K562 (cell line): ENCODE results near the gene MEIOB.

Experiments used
- ILK ChIP-seq: fragments of 450-650 bp; IDR thresholded peaks from 2 replicates; pipeline ENCODE4 v1.6.1; 2016; ENCODE audit warnings: missing genetic modification characterization, low read depth, mild to moderate bottlenecking, missing compliant biosample characterization, moderate library complexity, borderline replicate concordance
- KAT8 ChIP-seq: fragments of 450-650 bp; IDR thresholded peaks from 2 replicates; pipeline ENCODE4 v1.6.1; 2016; ENCODE audit warnings: low read depth, mild to moderate bottlenecking
- NFIC ChIP-seq: fragments of 450-650 bp; IDR thresholded peaks from 2 replicates; pipeline ENCODE4 v1.6.1; 2017; ENCODE audit warnings: mild to moderate bottlenecking, inconsistent platforms
- PHF8 ChIP-seq: fragments of 200-600 bp; sonication (generic); IDR thresholded peaks from 2 replicates; pipeline ENCODE4 v1.6.1; 2012; ENCODE audit warnings: mixed run types, mild to moderate bottlenecking, inconsistent platforms, low read length, moderate library complexity, borderline replicate concordance
- RCOR1 ChIP-seq, 2 experiments: IDR thresholded peaks; 2 replicates each; pipeline ENCODE4 v1.6.1; 2012; ENCODE audit warnings: low read depth in 2 of 2, low read length in 2 of 2, borderline replicate concordance in 1 of 2, improper control_type of control experiment in 1 of 2
- YY1 ChIP-seq, 3 experiments: IDR thresholded peaks; 2 replicates each; pipeline ENCODE4 v1.6.1; 2011; ENCODE audit warnings: low read length in 2 of 3, mild to moderate bottlenecking in 2 of 3, moderate library complexity in 2 of 3, borderline replicate concordance in 1 of 3, control low read depth in 1 of 3, low read depth in 1 of 3; ENCODE audit not compliant: insufficient read depth in 3 of 3, insufficient replicate concordance in 2 of 3, control insufficient read depth in 1 of 3, insufficient read length in 1 of 3; ENCODE audit errors: extremely low read depth in 1 of 3
- ZNF263 ChIP-seq: sonication (generic); formaldehyde crosslinking; IDR thresholded peaks from 2 replicates; pipeline ENCODE4 v1.8.0; 2022; ENCODE audit warnings: mild to moderate bottlenecking, missing genetic modification reagents, borderline replicate concordance
- ZNF274 ChIP-seq: IDR thresholded peaks from 2 replicates; pipeline ENCODE4 v1.6.1; 2011; ENCODE audit warnings: low read depth, mild to moderate bottlenecking, low read length, moderate library complexity, borderline replicate concordance
- ZNF707 ChIP-seq: fragments of 250-450 bp; sonication (Bioruptor Pico); conservative IDR thresholded peaks from 2 replicates; pipeline ENCODE4 v1.8.0; 2022; ENCODE audit warnings: inconsistent platforms, mild to moderate bottlenecking, moderate library complexity
- TF ChIP-seq, protein P1 (sequence below), 3 experiments: IDR thresholded peaks in 2 of 3; conservative IDR thresholded peaks in 1 of 3; 2 replicates each; pipeline ENCODE4 v1.5.1; 2011 to 2012; ENCODE audit warnings: low read length in 3 of 3, mild to moderate bottlenecking in 3 of 3, control low read depth in 2 of 3, improper control_type of control experiment in 1 of 3, inconsistent platforms in 1 of 3, low read depth in 1 of 3, mixed read lengths in 1 of 3, moderate library complexity in 1 of 3; ENCODE audit not compliant: insufficient read depth in 2 of 3
- TF ChIP-seq, protein P2 (sequence below), 2 experiments: fragments of 250-450 bp in 1 of 2; fragments of 450-650 bp in 1 of 2; sonication (Bioruptor Pico) in 1 of 2; IDR thresholded peaks; 2 replicates each; pipeline versions ENCODE4 v1.6.1 to v1.8.0; 2016 to 2021; ENCODE audit warnings: mild to moderate bottlenecking in 2 of 2, moderate library complexity in 2 of 2, missing compliant biosample characterization in 1 of 2, missing genetic modification characterization in 1 of 2

DNA sequence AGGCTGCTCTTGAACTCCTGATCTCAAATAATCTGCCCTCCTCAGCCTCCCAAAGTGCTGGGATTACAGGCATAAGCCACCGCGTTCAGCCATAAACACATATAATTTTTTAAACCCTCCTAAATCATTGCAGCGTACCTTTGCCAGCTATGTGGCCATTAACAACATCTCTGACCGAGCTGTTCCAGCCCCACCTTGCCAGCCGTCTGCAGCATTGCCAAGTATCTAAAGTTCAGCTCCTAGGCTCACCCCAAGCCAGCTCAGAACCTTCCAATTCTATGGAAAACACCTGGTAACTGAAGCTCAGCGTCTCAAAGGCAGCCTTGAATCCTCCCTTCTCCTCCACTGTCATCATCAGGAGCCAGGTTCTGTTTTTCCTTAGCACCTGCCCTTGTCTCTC is 5.1 kb upstream of the MEIOB start:
- TF ChIP-seq, protein P1, sequence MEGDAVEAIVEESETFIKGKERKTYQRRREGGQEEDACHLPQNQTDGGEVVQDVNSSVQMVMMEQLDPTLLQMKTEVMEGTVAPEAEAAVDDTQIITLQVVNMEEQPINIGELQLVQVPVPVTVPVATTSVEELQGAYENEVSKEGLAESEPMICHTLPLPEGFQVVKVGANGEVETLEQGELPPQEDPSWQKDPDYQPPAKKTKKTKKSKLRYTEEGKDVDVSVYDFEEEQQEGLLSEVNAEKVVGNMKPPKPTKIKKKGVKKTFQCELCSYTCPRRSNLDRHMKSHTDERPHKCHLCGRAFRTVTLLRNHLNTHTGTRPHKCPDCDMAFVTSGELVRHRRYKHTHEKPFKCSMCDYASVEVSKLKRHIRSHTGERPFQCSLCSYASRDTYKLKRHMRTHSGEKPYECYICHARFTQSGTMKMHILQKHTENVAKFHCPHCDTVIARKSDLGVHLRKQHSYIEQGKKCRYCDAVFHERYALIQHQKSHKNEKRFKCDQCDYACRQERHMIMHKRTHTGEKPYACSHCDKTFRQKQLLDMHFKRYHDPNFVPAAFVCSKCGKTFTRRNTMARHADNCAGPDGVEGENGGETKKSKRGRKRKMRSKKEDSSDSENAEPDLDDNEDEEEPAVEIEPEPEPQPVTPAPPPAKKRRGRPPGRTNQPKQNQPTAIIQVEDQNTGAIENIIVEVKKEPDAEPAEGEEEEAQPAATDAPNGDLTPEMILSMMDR (IDR thresholded peaks at IDR 0.05 in 2 of 3, conservative IDR thresholded peaks at IDR 0.05 in 1 of 3; ENCODE audit: insufficient read depth in 2 of 3, low read depth in 1 of 3, low read length in 3 of 3), result no peak
- TF ChIP-seq ZNF274 (no peak), ILK (tag) (no peak), ZNF263 (CRISPR knock-in tag) (no peak), KAT8 (no peak), NFIC (no peak), PHF8 (no peak), YY1 (IDR thresholded peaks at IDR 0.05; ENCODE audit: borderline replicate concordance in 1 of 3, control insufficient read depth in 1 of 3, extremely low read depth in 1 of 3, insufficient read depth in 3 of 3, insufficient read length in 1 of 3, insufficient replicate concordance in 2 of 3, low read depth in 1 of 3, low read length in 2 of 3) (no peak), ZNF707 (CRISPR knock-in tag) (no peak), RCOR1 (IDR thresholded peaks at IDR 0.05; ENCODE audit: borderline replicate concordance in 1 of 2, low read depth in 2 of 2, low read length in 2 of 2) (no peak)
- TF ChIP-seq, protein P2, sequence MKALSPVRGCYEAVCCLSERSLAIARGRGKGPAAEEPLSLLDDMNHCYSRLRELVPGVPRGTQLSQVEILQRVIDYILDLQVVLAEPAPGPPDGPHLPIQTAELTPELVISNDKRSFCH (CRISPR knock-in tag; IDR thresholded peaks at IDR 0.05), result no peak
- TF ChIP-seq, protein P2 (tag; IDR thresholded peaks at IDR 0.05), result no peak
